HEK293 (cell line): ENCODE measurements around the gene EMILIN1.

ENCODE experiments used
- CTCF ChIA-PET: fragments of 350-600 bp; formaldehyde crosslinking; extraction: SDS; loops from one replicate; lab custom pipeline; 2021; ENCODE audit warnings: antibody characterized with exemption; lab: Yijun Ruan, JAX
- POLR2A ChIA-PET: fragments of 300-600 bp; formaldehyde crosslinking; extraction: SDS; loops from one replicate; lab custom pipeline; 2020; ENCODE audit warnings: antibody characterized with exemption, inconsistent platforms; lab: Yijun Ruan, JAX
- H3K27ac ChIP-seq: fragments of 200-500 bp; sonication (Bioruptor generic); 2 replicates; pipeline ENCODE4 v1.5.1; 2014; ENCODE audit warnings: low read depth, low read length, control low read depth, inconsistent platforms; ENCODE audit errors: extremely low read depth
- H3K36me3 ChIP-seq, 2 experiments: fragments of 200-500 bp in 1 of 2; sonication (Bioruptor generic) in 1 of 2; 1 replicate in 1 of 2; 2 replicates in 1 of 2; pipeline ENCODE4 v1.5.1; 2014 to 2017; ENCODE audit warnings: inconsistent platforms in 2 of 2, low read length in 2 of 2; ENCODE audit not compliant: control insufficient read depth in 2 of 2, insufficient read depth in 1 of 2
- H3K4me1 ChIP-seq: fragments of 200-500 bp; sonication (Bioruptor generic); 2 replicates; pipeline ENCODE4 v1.5.1; 2014; ENCODE audit warnings: mild to moderate bottlenecking, low read length, inconsistent platforms; ENCODE audit not compliant: control insufficient read depth, insufficient read depth
- H3K4me3 ChIP-seq: 2 replicates; pipeline ENCODE4 v1.5.1; 2011; ENCODE audit warnings: low read depth, mild to moderate bottlenecking, control low read depth, low read length, moderate library complexity
- H3K9me3 ChIP-seq: fragments of 200-500 bp; sonication (Bioruptor generic); 2 replicates; pipeline ENCODE4 v1.5.1; 2014; ENCODE audit warnings: low read depth, low read length, inconsistent platforms; ENCODE audit not compliant: control insufficient read depth, insufficient read depth
- GLI4 ChIP-seq: fragments of 450-650 bp; formaldehyde crosslinking; IDR thresholded peaks from 2 replicates; pipeline ENCODE4 v1.5.1; 2016; ENCODE audit warnings: missing biosample characterization, missing genetic modification characterization
- MEIS1 ChIP-seq: sonication (generic); formaldehyde crosslinking; IDR thresholded peaks from 2 replicates; pipeline ENCODE4 v1.8.1; 2022; ENCODE audit warnings: missing genetic modification reagents, mild to moderate bottlenecking, borderline replicate concordance
- TRIM28 ChIP-seq: IDR thresholded peaks from 2 replicates; pipeline ENCODE4 v1.6.1; 2011; ENCODE audit warnings: low read length, control low read depth, borderline replicate concordance
- ZFP69B ChIP-seq: fragments of 450-650 bp; formaldehyde crosslinking; IDR thresholded peaks from 2 replicates; pipeline ENCODE4 v1.5.1; 2016; ENCODE audit warnings: missing biosample characterization, missing genetic modification characterization
- ZNF10 ChIP-seq: fragments of 450-650 bp; formaldehyde crosslinking; IDR thresholded peaks from 2 replicates; pipeline ENCODE4 v1.5.1; 2017; ENCODE audit warnings: missing biosample characterization, missing genetic modification characterization
- ZNF121 ChIP-seq: fragments of 450-650 bp; formaldehyde crosslinking; IDR thresholded peaks from 2 replicates; pipeline ENCODE4 v1.5.1; 2016; ENCODE audit warnings: missing biosample characterization, missing genetic modification characterization
- ZNF211 ChIP-seq: fragments of 450-650 bp; formaldehyde crosslinking; IDR thresholded peaks from 2 replicates; pipeline ENCODE4 v1.5.1; 2016; ENCODE audit warnings: low read depth, missing biosample characterization, missing genetic modification characterization
- ZNF391 ChIP-seq: fragments of 450-650 bp; formaldehyde crosslinking; IDR thresholded peaks from 2 replicates; pipeline ENCODE4 v1.5.1; 2016; ENCODE audit warnings: low read depth, missing biosample characterization, missing genetic modification characterization, borderline replicate concordance
- ZNF514 ChIP-seq: fragments of 450-650 bp; formaldehyde crosslinking; IDR thresholded peaks from 2 replicates; pipeline ENCODE4 v1.5.1; 2016; ENCODE audit warnings: missing biosample characterization, missing genetic modification characterization
- ZNF544 ChIP-seq: fragments of 450-650 bp; formaldehyde crosslinking; IDR thresholded peaks from 2 replicates; pipeline ENCODE4 v1.5.0; 2017; ENCODE audit warnings: missing biosample characterization, missing genetic modification characterization
- ZNF558 ChIP-seq: fragments of 450-650 bp; formaldehyde crosslinking; IDR thresholded peaks from 2 replicates; pipeline ENCODE4 v1.5.1; 2016; ENCODE audit warnings: missing biosample characterization, missing genetic modification characterization
- ZNF654 ChIP-seq: fragments of 450-650 bp; formaldehyde crosslinking; IDR thresholded peaks from 2 replicates; pipeline ENCODE4 v1.5.1; 2016; ENCODE audit warnings: low read depth, missing biosample characterization, missing genetic modification characterization
- ZNF776 ChIP-seq: fragments of 450-650 bp; formaldehyde crosslinking; IDR thresholded peaks from 2 replicates; pipeline ENCODE4 v1.5.0; 2017; ENCODE audit warnings: missing biosample characterization, missing genetic modification characterization, borderline replicate concordance
- ZNF792 ChIP-seq: fragments of 450-650 bp; formaldehyde crosslinking; IDR thresholded peaks from 2 replicates; pipeline ENCODE4 v1.5.1; 2016; ENCODE audit warnings: missing biosample characterization, missing genetic modification characterization
- TF ChIP-seq, protein P1 (sequence below): fragments of 450-650 bp; formaldehyde crosslinking; optimal IDR thresholded peaks from 2 replicates; pipeline ENCODE3; 2016; ENCODE audit warnings: missing biosample characterization, mild to moderate bottlenecking, missing genetic modification characterization
- TF ChIP-seq, protein P2 (sequence below): fragments of 450-650 bp; formaldehyde crosslinking; IDR thresholded peaks from 2 replicates; pipeline ENCODE4 v1.5.1; 2016; ENCODE audit warnings: missing biosample characterization, missing genetic modification characterization
- TF ChIP-seq, protein P3 (sequence below): fragments of 450-650 bp; formaldehyde crosslinking; IDR thresholded peaks from 2 replicates; pipeline ENCODE4 v1.5.1; 2016; ENCODE audit warnings: missing biosample characterization, missing genetic modification characterization
- TF ChIP-seq, protein P4 (sequence below): fragments of 450-650 bp; formaldehyde crosslinking; IDR thresholded peaks from 2 replicates; pipeline ENCODE4 v1.5.1; 2016; ENCODE audit warnings: missing biosample characterization, missing genetic modification characterization, borderline replicate concordance
- TF ChIP-seq, protein P5 (sequence below): fragments of 450-650 bp; formaldehyde crosslinking; IDR thresholded peaks from 2 replicates; pipeline ENCODE4; 2016; ENCODE audit warnings: missing biosample characterization, missing genetic modification characterization

EMILIN1 gene

DNA sequence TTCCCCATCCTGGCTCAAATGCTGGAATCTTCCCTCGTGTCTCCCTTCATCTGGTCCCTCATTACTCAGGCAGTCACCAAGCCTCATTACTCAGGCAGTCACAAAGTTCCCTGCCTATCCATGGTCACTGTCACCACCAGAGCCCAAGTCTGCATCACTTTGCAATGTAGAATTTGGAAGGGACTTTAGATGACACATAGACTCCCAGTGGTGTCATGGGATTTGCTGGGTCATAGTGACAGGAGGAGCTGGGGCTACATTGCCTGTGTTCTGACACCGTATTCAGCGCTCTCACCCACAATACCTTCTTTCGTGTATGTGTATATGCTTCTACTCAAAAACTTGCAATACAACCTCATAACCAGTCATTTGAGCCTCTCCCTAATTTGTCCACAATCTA, 2.1 kb upstream of the EMILIN1 start:
- Histone ChIP-seq H3K27ac (no peak overlapping the region), H3K36me3 (no peaks in the 10 kb centered on the region), H3K4me3 (no peak overlapping the region), H3K4me1 (peaks cover 6% of the 10 kb centered on the region), H3K9me3 (no peaks in the 10 kb centered on the region)
- TF ChIP-seq, protein P1, sequence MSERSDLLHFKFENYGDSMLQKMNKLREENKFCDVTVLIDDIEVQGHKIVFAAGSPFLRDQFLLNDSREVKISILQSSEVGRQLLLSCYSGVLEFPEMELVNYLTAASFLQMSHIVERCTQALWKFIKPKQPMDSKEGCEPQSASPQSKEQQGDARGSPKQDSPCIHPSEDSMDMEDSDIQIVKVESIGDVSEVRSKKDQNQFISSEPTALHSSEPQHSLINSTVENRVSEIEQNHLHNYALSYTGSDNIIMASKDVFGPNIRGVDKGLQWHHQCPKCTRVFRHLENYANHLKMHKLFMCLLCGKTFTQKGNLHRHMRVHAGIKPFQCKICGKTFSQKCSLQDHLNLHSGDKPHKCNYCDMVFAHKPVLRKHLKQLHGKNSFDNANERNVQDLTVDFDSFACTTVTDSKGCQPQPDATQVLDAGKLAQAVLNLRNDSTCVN (tag by site-specific recombination) = no peak
- no peak for TF ChIP-seq ZNF10
- TF ChIP-seq, protein P2, sequence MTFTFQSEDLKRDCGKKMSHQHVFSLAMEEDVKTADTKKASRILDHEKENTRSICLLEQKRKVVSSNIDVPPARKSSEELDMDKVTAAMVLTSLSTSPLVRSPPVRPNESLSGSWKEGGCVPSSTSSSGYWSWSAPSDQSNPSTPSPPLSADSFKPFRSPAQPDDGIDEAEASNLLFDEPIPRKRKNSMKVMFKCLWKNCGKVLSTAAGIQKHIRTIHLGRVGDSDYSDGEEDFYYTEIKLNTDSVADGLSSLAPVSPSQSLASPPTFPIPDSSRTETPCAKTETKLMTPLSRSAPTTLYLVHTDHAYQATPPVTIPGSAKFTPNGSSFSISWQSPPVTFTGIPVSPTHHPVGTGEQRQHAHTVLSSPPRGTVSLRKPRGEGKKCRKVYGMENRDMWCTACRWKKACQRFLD = no peak
- no peak for TF ChIP-seq GLI4
- TF ChIP-seq ZFP69B (tag by site-specific recombination) = no peak
- TF ChIP-seq MEIS1 (CRISPR knock-in tag) = no peak
- no peak for TF ChIP-seq ZNF654 (tag by site-specific recombination)
- TF ChIP-seq, protein P3, sequence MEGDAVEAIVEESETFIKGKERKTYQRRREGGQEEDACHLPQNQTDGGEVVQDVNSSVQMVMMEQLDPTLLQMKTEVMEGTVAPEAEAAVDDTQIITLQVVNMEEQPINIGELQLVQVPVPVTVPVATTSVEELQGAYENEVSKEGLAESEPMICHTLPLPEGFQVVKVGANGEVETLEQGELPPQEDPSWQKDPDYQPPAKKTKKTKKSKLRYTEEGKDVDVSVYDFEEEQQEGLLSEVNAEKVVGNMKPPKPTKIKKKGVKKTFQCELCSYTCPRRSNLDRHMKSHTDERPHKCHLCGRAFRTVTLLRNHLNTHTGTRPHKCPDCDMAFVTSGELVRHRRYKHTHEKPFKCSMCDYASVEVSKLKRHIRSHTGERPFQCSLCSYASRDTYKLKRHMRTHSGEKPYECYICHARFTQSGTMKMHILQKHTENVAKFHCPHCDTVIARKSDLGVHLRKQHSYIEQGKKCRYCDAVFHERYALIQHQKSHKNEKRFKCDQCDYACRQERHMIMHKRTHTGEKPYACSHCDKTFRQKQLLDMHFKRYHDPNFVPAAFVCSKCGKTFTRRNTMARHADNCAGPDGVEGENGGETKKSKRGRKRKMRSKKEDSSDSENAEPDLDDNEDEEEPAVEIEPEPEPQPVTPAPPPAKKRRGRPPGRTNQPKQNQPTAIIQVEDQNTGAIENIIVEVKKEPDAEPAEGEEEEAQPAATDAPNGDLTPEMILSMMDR = no peak
- no peak for TF ChIP-seq ZNF514 (tag by site-specific recombination)
- TF ChIP-seq, protein P4, sequence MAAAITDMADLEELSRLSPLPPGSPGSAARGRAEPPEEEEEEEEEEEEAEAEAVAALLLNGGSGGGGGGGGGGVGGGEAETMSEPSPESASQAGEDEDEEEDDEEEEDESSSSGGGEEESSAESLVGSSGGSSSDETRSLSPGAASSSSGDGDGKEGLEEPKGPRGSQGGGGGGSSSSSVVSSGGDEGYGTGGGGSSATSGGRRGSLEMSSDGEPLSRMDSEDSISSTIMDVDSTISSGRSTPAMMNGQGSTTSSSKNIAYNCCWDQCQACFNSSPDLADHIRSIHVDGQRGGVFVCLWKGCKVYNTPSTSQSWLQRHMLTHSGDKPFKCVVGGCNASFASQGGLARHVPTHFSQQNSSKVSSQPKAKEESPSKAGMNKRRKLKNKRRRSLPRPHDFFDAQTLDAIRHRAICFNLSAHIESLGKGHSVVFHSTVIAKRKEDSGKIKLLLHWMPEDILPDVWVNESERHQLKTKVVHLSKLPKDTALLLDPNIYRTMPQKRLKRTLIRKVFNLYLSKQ (tag by site-specific recombination) = no peak
- no peak for TF ChIP-seq ZNF391 (tag by site-specific recombination)
- ChIA-PET CTCF (interaction anchor here (0.6 kb wide), 1 partner anchor 600 kb away, joined by 4 read pairs; no protein-coding TSS in a partner anchor), POLR2A (interaction anchor here (1.1 kb wide), 1 partner anchor 25 kb away, joined by 4 read pairs; the partner anchor contains the start of gene AGBL5)

DNA sequence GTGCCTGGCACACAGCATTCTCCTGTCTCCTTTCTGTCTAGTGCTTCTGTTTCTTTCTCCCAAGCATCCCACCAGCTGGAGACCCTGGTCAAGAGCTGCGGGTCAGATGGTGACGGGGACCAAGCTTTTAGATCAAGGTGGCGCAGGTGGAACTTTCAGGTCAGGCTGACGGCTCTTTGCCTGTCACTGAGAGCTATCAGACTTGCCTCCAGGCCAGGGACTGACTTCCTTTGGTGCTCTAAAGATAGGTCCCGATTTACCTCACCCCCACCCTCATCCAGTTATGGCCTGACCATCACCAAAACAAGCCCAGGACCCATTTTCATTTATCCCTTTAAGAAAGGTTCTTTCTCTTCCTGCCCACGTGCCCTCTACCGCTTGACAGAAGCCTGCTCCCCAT, 1.2 kb upstream of the EMILIN1 start:
- Histone ChIP-seq H3K4me3 (no peak overlapping the region), H3K9me3 (no peaks in the 10 kb centered on the region), H3K4me1 (peaks cover 7% of the 10 kb centered on the region), H3K27ac (no peak overlapping the region), H3K36me3 (no peaks in the 10 kb centered on the region)
- TF ChIP-seq, protein P5, sequence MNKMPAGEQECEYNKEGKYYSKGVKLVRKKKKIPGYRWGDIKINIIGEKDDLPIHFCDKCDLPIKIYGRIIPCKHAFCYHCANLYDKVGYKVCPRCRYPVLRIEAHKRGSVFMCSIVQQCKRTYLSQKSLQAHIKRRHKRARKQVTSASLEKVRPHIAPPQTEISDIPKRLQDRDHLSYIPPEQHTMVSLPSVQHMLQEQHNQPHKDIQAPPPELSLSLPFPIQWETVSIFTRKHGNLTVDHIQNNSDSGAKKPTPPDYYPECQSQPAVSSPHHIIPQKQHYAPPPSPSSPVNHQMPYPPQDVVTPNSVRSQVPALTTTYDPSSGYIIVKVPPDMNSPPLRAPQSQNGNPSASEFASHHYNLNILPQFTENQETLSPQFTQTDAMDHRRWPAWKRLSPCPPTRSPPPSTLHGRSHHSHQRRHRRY (tag by site-specific recombination) = no peak
- TF ChIP-seq, protein P3 = no peak
- TF ChIP-seq ZNF558 (tag by site-specific recombination) (no peak), ZNF544 (tag by site-specific recombination) (no peak), TRIM28 (no peak), ZNF776 (tag by site-specific recombination) (no peak), ZNF121 (no peak), ZNF792 (no peak), ZNF211 (tag by site-specific recombination) (no peak)
- ChIA-PET POLR2A (interaction anchor here (1.1 kb wide), 1 partner anchor 26 kb away, joined by 4 read pairs; the partner anchor contains the start of gene AGBL5), CTCF (no interaction called here)
